ENCODE results near the gene RTL3.

DNA sequence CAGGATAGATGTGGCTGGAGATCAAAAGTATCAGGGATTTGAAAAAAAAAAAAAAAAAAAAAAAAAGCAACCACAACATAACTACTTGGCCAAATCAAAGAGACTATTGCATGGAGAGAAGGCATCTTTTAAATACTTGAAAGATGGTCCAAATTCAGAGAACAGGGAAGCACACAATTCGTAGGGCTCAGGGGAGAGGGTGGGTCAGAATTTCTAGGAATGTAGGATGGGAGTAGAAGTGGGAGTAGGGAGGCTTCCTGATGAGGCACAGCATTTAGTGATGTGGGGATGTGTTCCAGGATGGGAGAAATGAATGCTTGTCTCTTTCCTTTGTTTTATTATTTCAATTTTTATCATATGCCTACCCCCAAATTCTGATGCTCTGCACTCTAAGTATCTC lies 36.3 kb downstream of the RTL3 start:
- TF ChIP-seq, protein P1, sequence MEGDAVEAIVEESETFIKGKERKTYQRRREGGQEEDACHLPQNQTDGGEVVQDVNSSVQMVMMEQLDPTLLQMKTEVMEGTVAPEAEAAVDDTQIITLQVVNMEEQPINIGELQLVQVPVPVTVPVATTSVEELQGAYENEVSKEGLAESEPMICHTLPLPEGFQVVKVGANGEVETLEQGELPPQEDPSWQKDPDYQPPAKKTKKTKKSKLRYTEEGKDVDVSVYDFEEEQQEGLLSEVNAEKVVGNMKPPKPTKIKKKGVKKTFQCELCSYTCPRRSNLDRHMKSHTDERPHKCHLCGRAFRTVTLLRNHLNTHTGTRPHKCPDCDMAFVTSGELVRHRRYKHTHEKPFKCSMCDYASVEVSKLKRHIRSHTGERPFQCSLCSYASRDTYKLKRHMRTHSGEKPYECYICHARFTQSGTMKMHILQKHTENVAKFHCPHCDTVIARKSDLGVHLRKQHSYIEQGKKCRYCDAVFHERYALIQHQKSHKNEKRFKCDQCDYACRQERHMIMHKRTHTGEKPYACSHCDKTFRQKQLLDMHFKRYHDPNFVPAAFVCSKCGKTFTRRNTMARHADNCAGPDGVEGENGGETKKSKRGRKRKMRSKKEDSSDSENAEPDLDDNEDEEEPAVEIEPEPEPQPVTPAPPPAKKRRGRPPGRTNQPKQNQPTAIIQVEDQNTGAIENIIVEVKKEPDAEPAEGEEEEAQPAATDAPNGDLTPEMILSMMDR (IDR thresholded peaks at IDR 0.05): no peak
- no peak for TF ChIP-seq POLR2A (IDR thresholded peaks at IDR 0.05)

All from thyroid gland (tissue), 4 donors.